Nephron progenitor cell (in vitro differentiated cells): ENCODE measurements around the gene GABPA.
"Not testable (repeated sequence)": the region's sequence is repeated elsewhere in the genome, so short reads cannot be mapped to it uniquely, and the experiment has no call there.

Experiments used
- DNase-seq: peaks from one replicate; pipeline ENCODE4 v3.0.0; 2021
- H3K27ac Mint-ChIP-seq: 2 replicates; pipeline ENCODE4 v1.8.0; 2021; ENCODE audit warnings: mild to moderate bottlenecking, moderate library complexity, mixed read lengths
- H3K27me3 Mint-ChIP-seq: 2 replicates; pipeline ENCODE4 v1.8.0; 2021; ENCODE audit warnings: mild to moderate bottlenecking, low read depth, mixed read lengths; ENCODE audit not compliant: poor library complexity
- H3K36me3 Mint-ChIP-seq: 2 replicates; pipeline ENCODE4 v1.8.0; 2021; ENCODE audit warnings: low read depth, mixed read lengths
- H3K4me1 Mint-ChIP-seq: 2 replicates; pipeline ENCODE4 v1.8.0; 2021; ENCODE audit warnings: mixed read lengths
- H3K4me3 Mint-ChIP-seq: 2 replicates; pipeline ENCODE4 v1.8.0; 2021; ENCODE audit warnings: mild to moderate bottlenecking, moderate library complexity, mixed read lengths
- H3K9me3 Mint-ChIP-seq: 2 replicates; pipeline ENCODE4 v1.8.0; 2021; ENCODE audit warnings: mild to moderate bottlenecking, moderate library complexity, mixed read lengths
- TF ChIP-seq, protein P1 (sequence below): fragments of 200-600 bp; sonication (generic); IDR thresholded peaks from 2 replicates; pipeline ENCODE4 v1.5.0; 2021; ENCODE audit warnings: antibody characterized with exemption

Gene GABPA

DNA sequence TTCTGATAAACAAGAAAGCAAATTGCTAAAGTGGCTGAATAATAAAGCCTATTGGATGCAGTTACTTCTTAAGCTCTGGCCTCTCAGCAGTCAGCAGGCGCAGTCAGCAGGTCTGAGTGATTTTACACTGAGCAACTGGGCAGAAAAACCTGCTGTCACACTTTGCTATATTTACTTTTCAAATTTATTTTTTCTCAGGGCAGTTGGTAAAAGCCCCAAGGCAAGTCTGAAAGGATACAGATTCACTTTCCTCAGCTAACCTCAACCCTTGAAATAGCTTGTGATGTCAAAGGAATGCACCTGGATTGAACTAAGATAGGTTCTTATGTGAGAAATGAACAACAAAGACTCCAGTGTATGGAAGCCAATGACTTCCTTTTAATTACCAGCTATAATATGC lies 34.0 kb upstream of the GABPA start:
- peaks cover 2% of the 10 kb centered on the region for H3K27me3 Mint-ChIP-seq
- no peak for DNase-seq
- TF ChIP-seq, protein P1, sequence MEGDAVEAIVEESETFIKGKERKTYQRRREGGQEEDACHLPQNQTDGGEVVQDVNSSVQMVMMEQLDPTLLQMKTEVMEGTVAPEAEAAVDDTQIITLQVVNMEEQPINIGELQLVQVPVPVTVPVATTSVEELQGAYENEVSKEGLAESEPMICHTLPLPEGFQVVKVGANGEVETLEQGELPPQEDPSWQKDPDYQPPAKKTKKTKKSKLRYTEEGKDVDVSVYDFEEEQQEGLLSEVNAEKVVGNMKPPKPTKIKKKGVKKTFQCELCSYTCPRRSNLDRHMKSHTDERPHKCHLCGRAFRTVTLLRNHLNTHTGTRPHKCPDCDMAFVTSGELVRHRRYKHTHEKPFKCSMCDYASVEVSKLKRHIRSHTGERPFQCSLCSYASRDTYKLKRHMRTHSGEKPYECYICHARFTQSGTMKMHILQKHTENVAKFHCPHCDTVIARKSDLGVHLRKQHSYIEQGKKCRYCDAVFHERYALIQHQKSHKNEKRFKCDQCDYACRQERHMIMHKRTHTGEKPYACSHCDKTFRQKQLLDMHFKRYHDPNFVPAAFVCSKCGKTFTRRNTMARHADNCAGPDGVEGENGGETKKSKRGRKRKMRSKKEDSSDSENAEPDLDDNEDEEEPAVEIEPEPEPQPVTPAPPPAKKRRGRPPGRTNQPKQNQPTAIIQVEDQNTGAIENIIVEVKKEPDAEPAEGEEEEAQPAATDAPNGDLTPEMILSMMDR: no peak
- H3K9me3 Mint-ChIP-seq: peaks cover 11% of the 10 kb centered on the region
- H3K4me3 Mint-ChIP-seq: no peak overlapping the region
- H3K27ac Mint-ChIP-seq: no peak overlapping the region
- H3K36me3 Mint-ChIP-seq: peaks cover 23% of the 10 kb centered on the region
- no peaks in the 10 kb centered on the region for H3K4me1 Mint-ChIP-seq

DNA sequence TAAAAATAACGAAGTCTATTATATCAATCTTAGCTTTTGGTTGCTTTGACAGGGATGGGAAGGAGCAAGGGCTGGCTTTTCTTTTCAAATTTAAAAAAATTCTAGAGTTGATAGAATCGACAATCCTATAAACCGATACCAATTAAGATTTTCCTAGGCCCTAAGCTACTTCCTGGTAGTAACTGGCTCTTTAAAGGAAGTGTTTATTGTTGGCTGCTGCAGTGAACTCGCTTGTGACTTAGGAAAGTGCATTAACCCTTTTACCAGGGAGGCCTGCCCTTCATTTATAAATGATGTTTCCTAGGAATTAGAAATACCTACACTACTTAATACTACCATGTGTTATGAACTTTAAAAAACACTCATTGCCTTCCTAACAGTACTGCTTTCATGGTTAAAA lies 33.2 kb upstream of the GABPA start:
- DNase-seq: no peak
- Mint-ChIP-seq H3K36me3 (peaks cover 22% of the 10 kb centered on the region), H3K9me3 (peaks cover 6% of the 10 kb centered on the region), H3K27ac (no peak overlapping the region), H3K4me3 (no peak overlapping the region), H3K4me1 (no peaks in the 10 kb centered on the region), H3K27me3 (peaks cover 2% of the 10 kb centered on the region)
- TF ChIP-seq, protein P1: no peak

DNA sequence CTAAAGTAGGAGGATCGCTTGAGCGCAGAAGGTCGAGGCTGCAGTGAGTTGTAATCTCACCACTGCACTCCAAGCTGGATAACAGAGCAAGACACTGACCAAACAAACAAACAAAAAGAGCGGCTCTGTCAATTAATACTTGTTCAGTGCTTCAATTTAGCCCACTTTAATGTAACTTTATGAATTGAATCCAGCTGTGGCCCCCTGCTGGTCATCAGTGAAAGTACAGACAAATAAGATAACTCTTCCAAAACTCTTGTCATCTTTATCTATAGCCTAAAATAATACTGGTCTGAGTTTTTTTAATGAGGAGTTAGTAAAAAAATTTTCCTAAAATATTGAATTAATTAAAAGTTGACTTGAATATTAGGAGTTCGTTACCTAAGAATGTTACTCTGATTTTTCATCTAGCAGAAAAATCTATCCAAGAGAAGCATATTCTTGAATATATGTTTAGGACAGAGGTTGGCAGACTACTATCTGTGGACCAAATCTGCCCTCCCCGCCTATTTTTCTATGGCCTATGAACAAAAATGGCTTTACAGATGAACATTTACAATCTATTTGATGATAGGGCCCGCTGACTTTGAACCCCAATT lies 26.2 kb upstream of the GABPA start:
- TF ChIP-seq, protein P1: peak; percentile 86
- Mint-ChIP-seq H3K4me3 (no peak overlapping the region), H3K9me3 (no peaks in the 10 kb centered on the region), H3K4me1 (no peaks in the 10 kb centered on the region), H3K36me3 (peaks cover 4% of the 10 kb centered on the region), H3K27ac (no peak overlapping the region), H3K27me3 (peaks cover 4% of the 10 kb centered on the region)
- DNase-seq: peak; percentile 28

DNA sequence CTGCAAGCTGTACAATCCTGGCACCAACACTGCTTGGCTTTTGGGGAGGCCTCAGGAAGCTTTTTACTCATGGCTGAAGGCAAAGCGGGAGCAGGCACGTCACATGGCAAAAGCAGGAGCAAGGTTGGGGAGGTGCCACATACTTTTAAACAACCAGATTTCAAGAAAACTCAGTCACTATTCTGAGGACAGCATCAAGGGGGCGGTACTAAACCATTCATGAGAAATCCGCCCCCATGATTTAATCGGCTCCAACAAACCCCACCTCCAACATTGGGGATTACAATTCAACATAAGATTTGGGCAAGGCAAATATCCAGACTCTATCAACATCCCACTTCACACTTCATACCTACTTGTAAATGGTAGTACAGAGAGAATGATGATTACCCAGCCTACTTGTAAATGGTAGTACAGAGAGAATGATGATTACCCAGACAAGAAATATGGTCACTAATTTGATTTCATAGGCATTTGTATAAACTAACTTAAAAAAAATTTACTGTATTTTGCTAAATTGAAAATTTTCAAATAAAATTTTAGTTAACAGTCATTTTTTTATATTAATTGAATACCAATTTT lies 25.0 kb upstream of the GABPA start:
- Mint-ChIP-seq H3K4me1 (no peaks in the 10 kb centered on the region), H3K36me3 (peaks cover 4% of the 10 kb centered on the region), H3K4me3 (no peak overlapping the region), H3K9me3 (no peaks in the 10 kb centered on the region), H3K27me3 (peaks cover 4% of the 10 kb centered on the region), H3K27ac (no peak overlapping the region)
- TF ChIP-seq, protein P1: no peak
- DNase-seq: no peak

DNA sequence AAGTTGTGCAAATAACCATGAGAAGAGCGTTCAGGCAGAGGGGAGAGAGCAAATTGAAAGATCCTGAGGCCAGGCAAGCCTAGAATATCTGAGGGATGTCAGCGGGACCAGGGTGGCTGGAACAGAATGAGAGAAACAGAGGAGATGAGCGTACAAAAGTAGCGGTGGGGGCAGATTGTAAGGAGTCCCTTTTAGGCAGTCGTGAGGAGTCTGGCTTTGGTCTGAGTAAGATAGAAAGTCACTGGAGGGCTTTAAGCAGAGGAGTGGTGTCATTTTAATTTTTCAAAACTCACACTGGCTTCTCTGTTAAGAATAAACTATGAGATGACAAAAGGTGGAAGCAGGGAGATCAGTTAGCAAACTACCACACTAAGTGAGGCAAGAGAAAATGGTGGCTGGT lies 24.2 kb upstream of the GABPA start:
- Mint-ChIP-seq H3K27ac (peak overlapping the region; percentile 77), H3K27me3 (peaks cover 4% of the 10 kb centered on the region), H3K9me3 (no peaks in the 10 kb centered on the region), H3K36me3 (peaks cover 4% of the 10 kb centered on the region), H3K4me3 (no peak overlapping the region), H3K4me1 (no peaks in the 10 kb centered on the region)
- TF ChIP-seq, protein P1: no peak
- no peak for DNase-seq

DNA sequence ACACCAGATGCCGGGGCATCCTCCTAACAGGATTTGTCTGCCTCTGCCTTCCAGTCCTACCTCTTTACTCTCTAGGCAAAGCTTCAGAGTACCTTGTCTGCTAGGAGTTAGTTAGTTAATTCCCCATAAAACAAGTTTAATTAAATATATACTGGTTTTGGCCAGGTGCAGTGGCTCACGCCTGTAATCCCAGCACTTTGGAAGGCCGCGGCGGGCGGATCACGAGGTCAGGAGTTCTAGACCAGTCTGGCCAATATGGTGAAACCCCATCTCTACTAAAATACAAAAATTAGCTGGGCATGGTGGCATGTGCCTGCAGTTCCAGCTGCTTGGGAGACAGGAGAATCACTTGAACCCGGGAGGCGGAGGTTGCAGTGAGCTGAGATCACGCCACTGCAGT lies 20.7 kb upstream of the GABPA start:
- not testable (repeated sequence) for H3K4me3 Mint-ChIP-seq

More for the DNA sequence above, 20.7 kb upstream of the GABPA start:
- DNase-seq, H3K4me1 Mint-ChIP-seq, H3K27ac Mint-ChIP-seq, H3K36me3 Mint-ChIP-seq, H3K27me3 Mint-ChIP-seq, H3K9me3 Mint-ChIP-seq: not testable (repeated sequence)
